NCI-H128 (cell line): Measurements from ENCODE around the gene PSMB11.

Experiments used
- DNase-seq: peaks from one replicate; lab custom pipeline; 2025; ENCODE audit not compliant: unreplicated experiment; lab: John Stamatoyannopoulos, UW

PSMB11 gene

GRCh38 chr14:23079716-23080115 lies 37.7 kb downstream of the PSMB11 start:
- no peak for DNase-seq

- no peak for DNase-seq
Observed at GRCh38 chr14:23080474-23080873, 38.5 kb downstream of the PSMB11 start.

DNA sequence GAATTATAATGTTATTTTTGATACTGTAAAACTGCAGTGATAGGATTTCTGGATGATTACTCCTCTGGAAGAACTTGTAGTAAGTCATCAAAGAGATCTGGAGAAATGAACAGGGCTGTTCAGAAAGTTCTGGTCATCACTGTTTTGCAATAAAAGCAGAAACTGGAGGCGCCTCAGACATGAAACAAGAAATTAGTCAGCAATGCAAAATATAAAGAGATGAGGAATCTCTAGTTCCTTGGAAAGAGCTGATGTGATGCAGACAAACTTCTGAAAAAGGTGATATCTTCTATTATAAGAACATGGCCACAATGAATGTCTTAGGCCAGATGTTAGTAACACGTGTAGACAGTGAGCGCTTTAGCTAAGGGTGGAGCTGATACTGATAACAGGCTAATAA lies 43.4 kb downstream of the PSMB11 start:
- DNase-seq: no peak

DNA sequence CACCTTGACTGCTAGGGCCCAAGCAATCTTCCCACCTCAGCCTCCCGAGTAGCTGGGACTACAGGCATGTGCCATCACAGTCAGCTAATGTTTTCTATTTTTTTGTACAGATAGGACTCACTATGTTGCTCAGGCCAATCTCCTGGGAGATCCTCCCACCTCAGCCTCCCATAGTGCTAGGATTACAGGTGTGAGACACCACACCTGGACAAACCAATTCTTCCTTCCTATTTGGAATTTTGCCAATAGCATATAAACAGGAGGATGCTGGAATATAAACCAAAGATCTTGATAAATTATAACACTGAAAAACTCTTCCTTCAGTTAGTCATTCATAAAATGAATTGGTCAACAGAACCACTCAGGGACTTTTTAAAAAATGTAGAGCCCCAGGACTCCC lies 44.6 kb downstream of the PSMB11 start:
- no peak for DNase-seq

GRCh38 chr14:23089498-23090253 lies 47.7 kb downstream of the PSMB11 start:
- no peak for DNase-seq

DNA sequence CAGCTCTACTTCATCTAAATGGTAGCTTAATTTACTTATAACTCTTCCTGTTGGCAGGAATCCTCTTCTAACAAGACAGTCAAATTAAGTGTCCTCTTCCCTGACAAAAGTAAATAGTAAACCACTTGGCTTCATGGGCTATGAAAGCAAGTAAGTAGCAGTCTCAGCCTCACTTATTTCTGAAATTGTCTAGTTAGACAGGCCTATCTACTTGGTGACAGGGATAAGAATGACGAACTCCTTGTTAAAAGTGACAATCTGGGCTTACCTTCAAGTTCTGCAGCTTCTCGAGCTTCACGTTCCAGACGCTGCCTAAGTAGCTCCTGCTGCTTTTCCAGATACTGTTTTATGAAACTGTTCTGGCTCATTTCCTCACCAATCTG lies 48.2 kb downstream of the PSMB11 start:
- DNase-seq: no peak

DNA sequence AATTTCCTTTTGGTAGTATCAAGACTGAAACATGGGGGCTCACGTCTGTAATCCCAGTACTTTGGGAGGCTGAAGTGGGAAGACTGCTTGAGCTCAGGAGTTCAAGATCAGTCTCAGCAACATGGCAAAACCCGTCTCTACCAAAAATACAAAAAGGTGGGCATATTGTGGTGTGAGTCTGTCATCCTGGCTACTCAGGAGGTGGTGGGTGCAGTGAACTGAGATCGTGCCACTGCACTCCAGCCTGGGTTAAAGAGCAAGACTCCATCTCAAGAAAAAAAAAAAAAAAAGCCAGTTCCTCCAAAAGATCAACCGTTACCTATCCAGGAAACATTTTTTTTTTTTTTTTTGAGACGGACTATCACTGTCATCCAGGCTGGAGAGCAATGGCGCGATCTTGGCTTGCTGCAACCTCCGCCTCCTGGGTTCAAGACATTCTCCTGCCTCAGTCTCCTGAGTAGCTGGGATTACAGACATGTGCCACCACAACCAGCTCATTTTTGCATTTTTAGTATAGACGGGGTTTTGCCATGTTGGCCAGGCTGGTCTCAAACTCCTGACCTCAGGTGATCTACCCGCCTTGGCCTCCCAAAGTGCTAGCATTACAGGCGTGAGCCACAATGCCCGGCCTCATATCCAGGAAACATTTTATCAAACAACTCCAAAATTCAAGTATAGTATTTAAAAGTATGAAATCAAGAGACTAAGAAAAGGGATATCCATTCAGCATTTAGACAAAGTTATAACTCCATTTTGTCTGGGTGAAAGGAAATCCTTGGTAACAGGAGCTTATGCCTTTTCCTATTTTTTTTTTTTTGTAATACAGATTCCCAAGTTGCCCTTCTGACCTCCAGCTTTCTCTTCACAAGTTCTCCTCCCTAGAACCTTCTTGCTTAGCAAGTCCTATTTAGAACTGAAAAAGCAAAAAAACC lies 49.5 kb downstream of the PSMB11 start:
- DNase-seq: no peak

DNA sequence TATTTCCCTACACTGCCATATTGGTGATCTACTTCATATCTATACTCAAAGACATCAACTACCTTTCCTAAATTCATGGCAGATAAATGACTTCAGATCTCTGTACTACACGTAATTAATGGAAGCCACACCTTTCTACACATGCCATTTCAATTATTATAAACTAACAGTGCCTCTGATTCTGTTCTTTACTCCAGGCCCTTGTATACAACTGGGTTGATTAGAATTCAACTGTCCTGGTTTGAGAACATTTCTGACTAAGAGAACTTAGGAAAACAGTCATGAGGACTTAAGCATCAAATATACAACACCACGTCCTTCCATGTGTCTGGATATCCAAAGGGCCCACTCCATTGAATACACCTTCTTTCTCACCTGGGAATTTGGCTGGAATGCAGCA lies 51.1 kb downstream of the PSMB11 start:
- no peak for DNase-seq

- DNase-seq: no peak
Observed at GRCh38 chr14:23093526-23093925, 51.5 kb downstream of the PSMB11 start.
